ENCODE data around the gene CPO. TPM values are rescaled to one million over a fixed set of nuclear protein-coding genes. Genes with fewer than 3 reads are reported as not detected.

CPO gene
- total RNA-seq, 1 experiment from 2014 or later: 0.40 TPM

- Mint-ChIP-seq H3K4me3 (ENCODE audit: low read depth, unreplicated experiment) (no peak overlapping the region), H3K9me3 (ENCODE audit: low read depth, unreplicated experiment) (peaks cover 5% of the 10 kb centered on the region), H3K27me3 (ENCODE audit: unreplicated experiment) (no peaks in the 10 kb centered on the region), H3K36me3 (ENCODE audit: insufficient read depth, unreplicated experiment) (no peaks in the 10 kb centered on the region), H3K27ac (ENCODE audit: unreplicated experiment) (no peak overlapping the region), H3K4me1 (ENCODE audit: low read depth, unreplicated experiment) (no peaks in the 10 kb centered on the region)
- TF ChIP-seq, protein P1, sequence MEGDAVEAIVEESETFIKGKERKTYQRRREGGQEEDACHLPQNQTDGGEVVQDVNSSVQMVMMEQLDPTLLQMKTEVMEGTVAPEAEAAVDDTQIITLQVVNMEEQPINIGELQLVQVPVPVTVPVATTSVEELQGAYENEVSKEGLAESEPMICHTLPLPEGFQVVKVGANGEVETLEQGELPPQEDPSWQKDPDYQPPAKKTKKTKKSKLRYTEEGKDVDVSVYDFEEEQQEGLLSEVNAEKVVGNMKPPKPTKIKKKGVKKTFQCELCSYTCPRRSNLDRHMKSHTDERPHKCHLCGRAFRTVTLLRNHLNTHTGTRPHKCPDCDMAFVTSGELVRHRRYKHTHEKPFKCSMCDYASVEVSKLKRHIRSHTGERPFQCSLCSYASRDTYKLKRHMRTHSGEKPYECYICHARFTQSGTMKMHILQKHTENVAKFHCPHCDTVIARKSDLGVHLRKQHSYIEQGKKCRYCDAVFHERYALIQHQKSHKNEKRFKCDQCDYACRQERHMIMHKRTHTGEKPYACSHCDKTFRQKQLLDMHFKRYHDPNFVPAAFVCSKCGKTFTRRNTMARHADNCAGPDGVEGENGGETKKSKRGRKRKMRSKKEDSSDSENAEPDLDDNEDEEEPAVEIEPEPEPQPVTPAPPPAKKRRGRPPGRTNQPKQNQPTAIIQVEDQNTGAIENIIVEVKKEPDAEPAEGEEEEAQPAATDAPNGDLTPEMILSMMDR (IDR thresholded peaks at IDR 0.05; ENCODE audit: unreplicated experiment): no peak
- no peak for DNase-seq
- CTCF ChIA-PET: no interaction called here
- intact Hi-C loops (cut with micrococcal nuclease; ENCODE audit: unreplicated experiment): no loop called here
- no TSS peak for BruUV-seq (replicated peaks)
Measured at GRCh38 chr2:206974551-206974950, 35.2 kb downstream of the CPO start.

- Mint-ChIP-seq H3K9me3 (ENCODE audit: low read depth, unreplicated experiment) (peaks cover 5% of the 10 kb centered on the region), H3K4me3 (ENCODE audit: low read depth, unreplicated experiment) (no peak overlapping the region), H3K36me3 (ENCODE audit: insufficient read depth, unreplicated experiment) (no peaks in the 10 kb centered on the region), H3K27ac (ENCODE audit: unreplicated experiment) (no peak overlapping the region), H3K27me3 (ENCODE audit: unreplicated experiment) (no peaks in the 10 kb centered on the region), H3K4me1 (ENCODE audit: low read depth, unreplicated experiment) (no peaks in the 10 kb centered on the region)
- TF ChIP-seq, protein P1 (IDR thresholded peaks at IDR 0.05; ENCODE audit: unreplicated experiment): no peak
- intact Hi-C loops (cut with micrococcal nuclease; ENCODE audit: unreplicated experiment): no loop called here
- no TSS peak for BruUV-seq (replicated peaks)
- no peak for DNase-seq
- CTCF ChIA-PET: no interaction called here
Measured at GRCh38 chr2:206978746-206979145, 39.4 kb downstream of the CPO start.

- no peaks in the 10 kb centered on the region for H3K27me3 Mint-ChIP-seq (ENCODE audit: unreplicated experiment)
- H3K36me3 Mint-ChIP-seq (ENCODE audit: insufficient read depth, unreplicated experiment): no peaks in the 10 kb centered on the region
- peaks cover 5% of the 10 kb centered on the region for H3K9me3 Mint-ChIP-seq (ENCODE audit: low read depth, unreplicated experiment)
- H3K27ac Mint-ChIP-seq (ENCODE audit: unreplicated experiment): no peak overlapping the region
- intact Hi-C loops (cut with micrococcal nuclease; ENCODE audit: unreplicated experiment): no loop called here
- CTCF ChIA-PET: no interaction called here
- DNase-seq: no peak
- no peak overlapping the region for H3K4me3 Mint-ChIP-seq (ENCODE audit: low read depth, unreplicated experiment)
- BruUV-seq (replicated peaks): no TSS peak
- H3K4me1 Mint-ChIP-seq (ENCODE audit: low read depth, unreplicated experiment): no peaks in the 10 kb centered on the region
- TF ChIP-seq, protein P1 (IDR thresholded peaks at IDR 0.05; ENCODE audit: unreplicated experiment): no peak
Measured at GRCh38 chr2:206979365-206979764, 40.0 kb downstream of the CPO start.

DNA sequence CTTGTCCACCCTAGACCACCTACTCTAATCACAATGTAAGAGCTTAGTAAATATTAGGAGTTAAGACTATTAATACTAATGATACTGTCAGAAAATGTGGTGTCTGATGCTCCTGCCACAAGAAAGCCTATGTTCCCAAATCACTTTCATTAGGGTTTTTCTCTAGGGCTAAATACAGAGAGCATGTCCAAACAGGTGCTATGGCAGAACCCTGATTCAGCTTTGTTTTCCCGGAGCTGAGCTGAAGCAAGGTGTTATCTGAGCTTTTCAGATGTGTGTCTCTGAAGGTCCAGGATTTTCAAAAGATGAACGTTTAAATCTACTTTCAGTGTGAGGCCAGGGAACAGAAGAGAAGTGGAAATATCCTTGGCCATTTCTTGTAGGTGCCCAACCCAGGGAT lies 40.6 kb downstream of the CPO start:
- no peaks in the 10 kb centered on the region for H3K4me1 Mint-ChIP-seq (ENCODE audit: low read depth, unreplicated experiment)
- H3K9me3 Mint-ChIP-seq (ENCODE audit: low read depth, unreplicated experiment): peaks cover 5% of the 10 kb centered on the region
- no TSS peak for BruUV-seq (replicated peaks)
- H3K4me3 Mint-ChIP-seq (ENCODE audit: low read depth, unreplicated experiment): no peak overlapping the region
- H3K27me3 Mint-ChIP-seq (ENCODE audit: unreplicated experiment): no peaks in the 10 kb centered on the region
- CTCF ChIA-PET: interaction anchor here (0.6 kb wide), 1 partner anchor 637 kb away, joined by 4 read pairs; no protein-coding TSS in a partner anchor
- intact Hi-C loops (cut with micrococcal nuclease; ENCODE audit: unreplicated experiment): loop anchor here (5.0 to 10.0 kb wide), 3 partner anchors 178 to 285 kb away; no protein-coding TSS in a partner anchor
- no peak for DNase-seq
- H3K36me3 Mint-ChIP-seq (ENCODE audit: insufficient read depth, unreplicated experiment): no peaks in the 10 kb centered on the region
- TF ChIP-seq, protein P1 (IDR thresholded peaks at IDR 0.05; ENCODE audit: unreplicated experiment): no peak
- H3K27ac Mint-ChIP-seq (ENCODE audit: unreplicated experiment): no peak overlapping the region

Measured in Calu3 (cell line).